Karpas-422 (cell line): Measurements from ENCODE around the gene UNC93B1. TPM values are rescaled to one million over a fixed set of nuclear protein-coding genes. Genes with fewer than 3 reads are reported as not detected.

Source experiments
- DNase-seq: peaks from one replicate; pipeline ENCODE4 v3.0.0-alpha.2; 2015
- H2AFZ ChIP-seq: fragments of 200-600 bp; sonication (generic); 2 replicates; pipeline ENCODE4 v1.6.1; 2014; ENCODE audit warnings: antibody characterized with exemption, low read length, mixed read lengths
- H3K27ac ChIP-seq: fragments of 200-600 bp; sonication (generic); 2 replicates; pipeline ENCODE4 v1.5.1; 2014; ENCODE audit warnings: mild to moderate bottlenecking, low read length, moderate library complexity
- H3K27me3 ChIP-seq: fragments of 200-600 bp; sonication (generic); 2 replicates; pipeline ENCODE4 v1.6.1; 2014; ENCODE audit warnings: low read length, mixed read lengths
- H3K36me3 ChIP-seq: fragments of 200-600 bp; sonication (generic); 2 replicates; pipeline ENCODE4 v1.6.1; 2014; ENCODE audit warnings: low read length, mixed read lengths; ENCODE audit not compliant: insufficient read depth
- H3K4me1 ChIP-seq: fragments of 200-600 bp; sonication (generic); 2 replicates; pipeline ENCODE4 v1.6.1; 2014; ENCODE audit warnings: mild to moderate bottlenecking, low read length, mixed read lengths
- H3K4me2 ChIP-seq: fragments of 200-600 bp; sonication (generic); 2 replicates; pipeline ENCODE4 v1.6.1; 2014; ENCODE audit warnings: low read length, low read depth, mild to moderate bottlenecking; ENCODE audit not compliant: poor library complexity, severe bottlenecking
- H3K4me3 ChIP-seq: fragments of 200-600 bp; sonication (generic); 2 replicates; pipeline ENCODE4 v1.5.1; 2014; ENCODE audit warnings: mild to moderate bottlenecking, antibody characterized with exemption, low read length, mixed read lengths
- H3K79me2 ChIP-seq: fragments of 200-600 bp; sonication (generic); 2 replicates; pipeline ENCODE4 v1.6.1; 2014; ENCODE audit warnings: mild to moderate bottlenecking, low read length, mixed read lengths
- H3K9ac ChIP-seq: fragments of 200-600 bp; sonication (generic); 2 replicates; pipeline ENCODE4 v1.6.0; 2014; ENCODE audit warnings: low read length
- H3K9me2 ChIP-seq: fragments of 200-600 bp; sonication (generic), shearing (Covaris generic); replicated peaks from 2 replicates; pipeline ENCODE4 v1.6.0; 2014; ENCODE audit warnings: mild to moderate bottlenecking, low read length, moderate library complexity; ENCODE audit not compliant: insufficient read depth
- H3K9me3 ChIP-seq: fragments of 300-700, 200-600 bp; sonication (generic); 2 replicates; pipeline ENCODE4 v1.6.1; 2014; ENCODE audit warnings: low read length, mixed read lengths
- H4K20me1 ChIP-seq: fragments of 200-600 bp; sonication (generic); 2 replicates; pipeline ENCODE4 v1.6.1; 2014; ENCODE audit warnings: mild to moderate bottlenecking, antibody characterized with exemption, low read length, low read depth; ENCODE audit not compliant: insufficient read depth
- total RNA-seq: library from RNA; depleted of rRNA; stranded (reverse); fragments of >200 nt; shearing (Covaris generic); gene quantifications from 2 replicates; pipeline ENCODE4 v1.2.3, GENCODE V29; 2014; ENCODE audit warnings: low replicate concordance

The UNC93B1 gene
- total RNA-seq, 1 experiment from 2014 or later = 71.1 TPM

DNA sequence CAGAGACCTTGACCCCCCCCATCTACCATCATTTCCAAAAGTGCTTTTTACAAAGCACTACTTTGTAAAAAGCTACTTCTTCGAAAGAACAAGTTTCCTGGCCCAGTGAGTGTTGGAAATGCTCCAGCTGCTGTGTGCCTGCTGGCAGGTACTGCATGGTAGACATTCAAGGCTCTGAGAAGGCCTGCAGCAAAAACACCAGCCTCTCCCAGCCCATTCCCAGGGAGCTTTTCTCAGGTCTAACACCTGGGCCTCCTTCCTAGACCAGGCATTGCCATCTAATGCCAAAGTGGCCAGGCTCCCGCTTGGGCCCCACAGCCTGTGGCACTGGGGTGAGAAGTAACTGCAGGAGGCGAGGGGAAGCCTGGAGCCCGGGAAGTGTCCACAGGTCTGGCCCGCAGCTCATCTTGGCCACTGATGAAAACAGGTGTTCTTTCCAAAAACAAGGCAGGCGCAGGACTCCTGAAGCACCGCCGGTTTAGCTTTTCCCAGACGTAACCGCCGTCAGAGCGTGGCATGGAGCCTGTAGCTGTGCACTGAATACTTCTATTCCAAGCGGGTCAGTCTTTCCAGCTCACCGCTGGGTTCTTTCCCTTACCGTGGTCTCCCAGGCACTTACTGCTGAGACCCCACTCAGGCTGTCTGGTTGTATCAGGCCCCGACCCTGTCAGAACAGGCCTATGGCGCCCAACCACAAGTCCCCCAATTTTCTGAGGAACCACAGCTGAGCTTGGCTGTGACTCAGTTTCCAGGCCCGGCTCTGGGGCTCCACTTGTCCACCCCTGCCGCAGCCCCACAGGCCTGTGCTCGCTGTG lies 33.7 kb upstream of the UNC93B1 start:
- peaks cover 12% of the 10 kb centered on the region for H3K79me2 ChIP-seq

DNA sequence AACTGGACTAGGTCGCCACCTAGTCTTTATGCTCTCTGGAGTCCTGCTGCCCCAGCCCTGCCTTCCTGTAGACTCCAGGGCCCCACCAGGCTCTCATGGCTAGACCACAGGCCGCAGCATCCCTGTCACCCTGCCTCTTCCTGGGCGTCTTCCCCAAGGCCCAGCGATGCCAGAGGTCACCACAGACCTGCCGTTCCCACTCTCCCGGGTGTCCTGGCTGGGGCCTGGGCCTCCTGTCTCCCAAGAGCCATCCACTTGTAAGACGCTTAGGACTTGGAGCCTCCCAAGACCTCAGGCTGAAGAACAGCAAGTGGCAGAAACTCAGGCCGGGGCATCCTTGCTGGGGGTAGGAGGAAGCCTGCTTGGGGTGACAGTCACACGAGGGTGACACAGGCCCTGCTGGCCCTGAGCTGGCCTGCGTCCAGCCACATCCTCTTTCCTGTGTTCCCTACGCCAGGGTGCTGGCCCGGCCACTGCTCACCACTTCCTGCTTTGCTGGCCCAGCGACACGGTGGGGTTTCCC lies 32.9 kb upstream of the UNC93B1 start:
- H3K9ac ChIP-seq = no peak overlapping the region
- no peaks in the 10 kb centered on the region for H3K9me2 ChIP-seq
- no peaks in the 10 kb centered on the region for H3K27me3 ChIP-seq
- H3K4me1 ChIP-seq = peaks cover 44% of the 10 kb centered on the region
- H2AFZ ChIP-seq = no peak overlapping the region
- no peak for DNase-seq
- H3K79me2 ChIP-seq = peaks cover 20% of the 10 kb centered on the region
- H3K4me2 ChIP-seq = no peak overlapping the region
- H3K36me3 ChIP-seq = peaks cover 9% of the 10 kb centered on the region
- H4K20me1 ChIP-seq = no peaks in the 10 kb centered on the region
- H3K4me3 ChIP-seq = no peak overlapping the region
- H3K27ac ChIP-seq = no peak overlapping the region
- H3K9me3 ChIP-seq = no peaks in the 10 kb centered on the region

More for the DNA sequence above, 33.7 kb upstream of the UNC93B1 start:
- no peaks in the 10 kb centered on the region for H3K27me3 ChIP-seq
- no peaks in the 10 kb centered on the region for H3K9me3 ChIP-seq
- H3K4me3 ChIP-seq = no peak overlapping the region
- peak overlapping the region; percentile 72; the same call in 1 of the 2 replicates for H3K9ac ChIP-seq
- H3K36me3 ChIP-seq = peaks cover 9% of the 10 kb centered on the region
- no peaks in the 10 kb centered on the region for H3K9me2 ChIP-seq
- H3K4me1 ChIP-seq = peaks cover 40% of the 10 kb centered on the region
- H3K4me2 ChIP-seq = no peak overlapping the region
- H4K20me1 ChIP-seq = no peaks in the 10 kb centered on the region
- no peak for DNase-seq
- no peak overlapping the region for H2AFZ ChIP-seq
- peak overlapping the region; percentile 81; the same call in 1 of the 2 replicates for H3K27ac ChIP-seq

DNA sequence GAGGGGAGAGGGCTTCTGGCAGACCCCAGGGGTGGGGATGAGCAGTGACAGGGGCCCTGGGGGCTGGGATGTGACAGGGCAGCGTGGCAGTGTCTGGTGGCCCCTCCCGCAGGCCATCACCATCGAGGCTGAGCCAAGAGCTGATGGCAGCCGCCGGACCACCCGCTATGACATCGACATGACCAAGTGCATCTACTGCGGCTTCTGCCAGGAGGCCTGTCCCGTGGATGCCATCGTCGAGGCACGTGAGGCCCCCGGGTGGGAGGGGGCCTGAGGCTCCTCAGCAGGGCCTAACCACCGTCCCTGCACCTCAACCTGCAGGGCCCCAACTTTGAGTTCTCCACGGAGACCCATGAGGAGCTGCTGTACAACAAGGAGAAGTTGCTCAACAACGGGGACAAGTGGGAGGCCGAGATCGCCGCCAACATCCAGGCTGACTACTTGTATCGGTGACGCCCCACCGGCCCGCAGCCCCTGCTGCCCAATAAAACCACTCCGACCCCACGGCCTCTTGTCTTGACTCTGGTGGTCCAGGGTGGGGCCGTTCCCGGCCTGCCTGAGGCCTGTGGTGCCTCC lies 32.3 kb upstream of the UNC93B1 start:
- no peaks in the 10 kb centered on the region for H3K27me3 ChIP-seq
- peaks cover 43% of the 10 kb centered on the region for H3K4me1 ChIP-seq
- H3K36me3 ChIP-seq = peaks cover 9% of the 10 kb centered on the region
- H3K9me2 ChIP-seq = no peaks in the 10 kb centered on the region
- no peak for DNase-seq
- no peak overlapping the region for H3K9ac ChIP-seq
- H2AFZ ChIP-seq = no peak overlapping the region
- no peaks in the 10 kb centered on the region for H4K20me1 ChIP-seq
- H3K79me2 ChIP-seq = peaks cover 26% of the 10 kb centered on the region
- H3K9me3 ChIP-seq = no peaks in the 10 kb centered on the region
- H3K4me3 ChIP-seq = no peak overlapping the region
- H3K4me2 ChIP-seq = no peak overlapping the region
- H3K27ac ChIP-seq = no peak overlapping the region

DNA sequence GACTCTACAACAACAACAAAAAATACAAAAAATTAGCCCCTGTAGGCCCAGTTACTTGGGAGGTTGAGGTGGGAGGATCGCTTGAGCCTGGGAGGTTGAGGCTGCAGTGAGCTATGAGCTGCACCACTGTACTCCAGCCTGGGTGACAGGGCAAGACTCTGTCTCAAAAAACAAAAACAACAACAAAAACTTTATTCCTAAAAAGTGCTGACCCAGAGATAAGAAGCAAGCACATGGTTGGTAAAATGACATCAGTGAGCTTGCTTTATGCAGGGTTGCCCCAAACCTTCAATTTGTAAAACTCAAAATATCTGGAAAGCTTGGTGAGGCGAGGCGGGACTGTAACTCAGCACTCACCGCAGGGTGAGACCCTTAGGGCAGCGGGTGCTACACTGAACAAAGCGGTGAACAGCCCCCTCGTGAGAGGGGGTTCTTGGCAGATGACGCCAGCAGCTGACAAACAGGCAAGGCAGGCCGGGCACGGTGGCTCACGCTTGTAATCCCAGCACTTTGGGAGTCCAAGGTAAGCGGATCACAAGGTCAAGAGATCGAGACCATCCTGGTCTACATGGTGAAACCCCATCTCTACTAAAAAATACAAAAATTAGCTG lies 31.5 kb upstream of the UNC93B1 start:
- Histone ChIP-seq H3K4me2 (no peak overlapping the region), H3K9me2 (no peaks in the 10 kb centered on the region), H3K79me2 (peaks cover 28% of the 10 kb centered on the region), H2AFZ (no peak overlapping the region), H3K4me3 (no peak overlapping the region), H3K9ac (no peak overlapping the region), H3K9me3 (no peaks in the 10 kb centered on the region), H3K27ac (no peak overlapping the region), H3K36me3 (peaks cover 9% of the 10 kb centered on the region), H3K4me1 (peaks cover 35% of the 10 kb centered on the region), H4K20me1 (no peaks in the 10 kb centered on the region), H3K27me3 (no peaks in the 10 kb centered on the region)
- no peak for DNase-seq

DNA sequence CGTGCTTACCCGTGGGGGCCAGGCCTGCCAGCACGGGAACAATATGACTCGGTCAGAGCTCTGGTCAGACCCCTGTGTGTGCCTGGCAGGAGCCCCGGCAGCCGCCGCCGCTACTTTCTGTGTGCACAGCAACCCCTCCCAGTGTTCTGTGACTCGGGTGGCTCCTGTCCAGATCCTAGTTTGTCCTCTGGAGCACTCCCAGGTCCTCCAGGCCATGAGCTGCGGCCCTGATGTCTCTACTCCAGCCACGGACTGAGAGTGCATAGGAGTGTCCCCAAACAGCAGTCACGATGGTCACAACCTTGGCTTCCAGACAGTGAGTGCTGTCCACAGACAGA lies 29.8 kb upstream of the UNC93B1 start:
- H3K4me1 ChIP-seq = peaks cover 31% of the 10 kb centered on the region
- H2AFZ ChIP-seq = no peak overlapping the region
- H3K79me2 ChIP-seq = peaks cover 35% of the 10 kb centered on the region
- no peak overlapping the region for H3K4me3 ChIP-seq
- no peaks in the 10 kb centered on the region for H3K27me3 ChIP-seq
- no peaks in the 10 kb centered on the region for H3K9me2 ChIP-seq
- peaks cover 9% of the 10 kb centered on the region for H3K36me3 ChIP-seq
- H3K27ac ChIP-seq = no peak overlapping the region
- no peak overlapping the region for H3K9ac ChIP-seq
- DNase-seq = no peak
- H3K4me2 ChIP-seq = no peak overlapping the region
- no peaks in the 10 kb centered on the region for H4K20me1 ChIP-seq
- H3K9me3 ChIP-seq = no peaks in the 10 kb centered on the region

DNA sequence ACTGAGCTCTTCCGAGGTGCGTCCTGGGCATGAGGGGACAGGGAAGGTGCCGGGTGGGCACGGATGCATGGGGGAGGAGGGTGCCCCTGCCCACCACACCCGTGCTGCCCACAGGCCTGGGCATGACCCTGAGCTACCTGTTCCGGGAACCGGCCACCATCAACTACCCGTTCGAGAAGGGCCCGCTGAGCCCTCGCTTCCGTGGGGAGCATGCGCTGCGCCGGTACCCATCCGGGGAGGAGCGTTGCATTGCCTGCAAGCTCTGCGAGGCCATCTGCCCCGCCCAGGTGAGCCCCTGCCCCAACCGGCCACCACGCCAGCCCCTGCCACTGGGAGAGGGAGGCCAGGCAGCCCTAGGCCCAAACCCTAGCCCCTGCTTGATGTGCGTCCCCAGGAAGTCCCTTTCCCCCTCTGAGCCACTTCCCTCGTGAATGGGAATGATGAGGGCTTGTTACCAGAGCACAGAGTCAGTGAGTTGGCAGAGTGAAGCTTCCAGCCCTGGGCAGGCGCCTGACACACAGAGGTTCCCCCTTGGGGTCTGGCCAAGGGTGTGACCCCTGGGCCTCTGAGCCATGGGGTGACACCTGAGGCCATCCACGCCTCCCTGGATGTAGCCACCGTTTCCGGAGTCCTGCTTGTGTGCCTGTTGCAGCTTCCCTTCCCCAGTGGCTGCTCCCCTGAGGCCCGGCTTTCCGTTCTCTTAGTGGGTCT lies 29.3 kb upstream of the UNC93B1 start:
- no peak overlapping the region for H2AFZ ChIP-seq
- H3K27me3 ChIP-seq = no peaks in the 10 kb centered on the region
- no peaks in the 10 kb centered on the region for H3K9me2 ChIP-seq
- H4K20me1 ChIP-seq = no peaks in the 10 kb centered on the region
- no peak overlapping the region for H3K4me2 ChIP-seq
- H3K79me2 ChIP-seq = peaks cover 35% of the 10 kb centered on the region
- H3K36me3 ChIP-seq = peaks cover 9% of the 10 kb centered on the region
- H3K4me3 ChIP-seq = no peak overlapping the region
- H3K27ac ChIP-seq = no peak overlapping the region
- no peak overlapping the region for H3K9ac ChIP-seq
- H3K4me1 ChIP-seq = peaks cover 26% of the 10 kb centered on the region
- DNase-seq = no peak
- no peaks in the 10 kb centered on the region for H3K9me3 ChIP-seq

DNA sequence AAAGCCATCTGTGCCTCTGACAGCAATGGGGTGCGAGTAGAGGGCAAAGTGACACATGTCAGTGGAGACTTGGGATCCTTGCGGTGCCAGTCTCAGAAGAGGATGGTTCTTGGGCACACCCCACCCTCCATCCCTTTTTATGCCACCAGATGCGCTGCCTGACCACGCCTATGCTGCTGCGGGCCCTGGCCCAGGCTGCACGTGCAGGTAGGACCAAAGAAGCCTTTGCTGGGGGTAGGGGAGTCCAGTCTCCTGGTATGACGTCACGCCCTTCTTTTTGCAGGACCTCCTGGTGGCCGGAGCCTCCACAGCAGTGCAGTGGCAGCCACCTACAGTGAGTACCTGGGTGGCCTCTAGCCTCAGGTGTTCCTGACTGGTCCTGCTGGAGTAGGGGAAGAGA lies 28.1 kb upstream of the UNC93B1 start:
- Histone ChIP-seq H3K36me3 (peaks cover 9% of the 10 kb centered on the region), H3K79me2 (peaks cover 35% of the 10 kb centered on the region), H3K4me1 (peaks cover 24% of the 10 kb centered on the region), H3K27ac (no peak overlapping the region), H4K20me1 (no peaks in the 10 kb centered on the region), H3K9me2 (no peaks in the 10 kb centered on the region), H3K9me3 (no peaks in the 10 kb centered on the region), H3K4me2 (peak overlapping the region; percentile 71), H3K4me3 (peak overlapping the region; percentile 74; the same call in 1 of the 2 replicates), H2AFZ (no peak overlapping the region), H3K9ac (peak overlapping the region; percentile 84), H3K27me3 (no peaks in the 10 kb centered on the region)
- DNase-seq = no peak

DNA sequence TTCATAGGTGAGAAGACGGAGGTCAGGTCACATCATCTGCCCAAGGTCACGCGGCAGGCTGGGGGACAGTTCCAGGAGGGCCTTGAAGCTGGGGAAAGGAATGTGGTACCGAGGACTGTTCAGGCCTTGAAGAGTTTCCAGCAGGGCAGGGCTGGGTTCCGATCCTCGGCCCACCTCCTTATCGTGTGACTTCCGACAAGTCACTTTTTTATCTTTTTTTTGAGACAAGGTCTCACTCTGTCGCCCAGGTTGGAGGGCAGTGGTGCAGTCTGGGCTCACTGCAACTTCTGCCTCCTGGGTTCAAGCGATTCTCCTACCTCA lies 27.2 kb upstream of the UNC93B1 start:
- Histone ChIP-seq H2AFZ (no peak overlapping the region; the same call in 1 of the 2 replicates), H3K9ac (peak overlapping the region; percentile 84), H3K4me1 (peaks cover 24% of the 10 kb centered on the region), H3K4me2 (peak overlapping the region; percentile 71), H3K27ac (peak overlapping the region; percentile 7; the same call in 1 of the 2 replicates), H3K27me3 (no peaks in the 10 kb centered on the region), H3K79me2 (peaks cover 35% of the 10 kb centered on the region), H3K9me3 (no peaks in the 10 kb centered on the region), H3K9me2 (no peaks in the 10 kb centered on the region), H3K36me3 (peaks cover 9% of the 10 kb centered on the region), H4K20me1 (no peaks in the 10 kb centered on the region), H3K4me3 (peak overlapping the region; percentile 74)
- DNase-seq = peak; percentile 67
